ENCODE results near the gene NDUFV2.

DNA sequence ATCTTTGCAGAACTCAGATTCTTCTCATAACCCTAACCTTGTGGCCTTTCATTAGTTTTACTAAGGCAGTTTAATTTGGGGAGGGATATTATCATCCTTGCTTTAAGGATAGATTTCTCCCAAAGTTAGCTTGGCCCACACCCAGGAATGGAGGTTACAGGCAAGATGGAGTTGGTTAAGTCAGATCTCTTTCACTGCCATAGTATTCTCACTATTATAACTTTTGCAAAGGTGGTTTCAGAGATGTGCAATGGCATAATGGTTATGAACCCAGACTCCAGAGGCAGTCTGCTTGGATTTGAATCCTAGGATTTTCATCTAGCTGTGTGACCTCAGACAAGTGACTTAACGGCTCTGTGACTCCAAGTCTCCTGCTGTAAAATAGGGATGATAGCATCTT lies 48.7 kb upstream of the NDUFV2 start:
- TF ChIP-seq POLR2A (IDR thresholded peaks at IDR 0.05) = no peak
- TF ChIP-seq, protein P1, sequence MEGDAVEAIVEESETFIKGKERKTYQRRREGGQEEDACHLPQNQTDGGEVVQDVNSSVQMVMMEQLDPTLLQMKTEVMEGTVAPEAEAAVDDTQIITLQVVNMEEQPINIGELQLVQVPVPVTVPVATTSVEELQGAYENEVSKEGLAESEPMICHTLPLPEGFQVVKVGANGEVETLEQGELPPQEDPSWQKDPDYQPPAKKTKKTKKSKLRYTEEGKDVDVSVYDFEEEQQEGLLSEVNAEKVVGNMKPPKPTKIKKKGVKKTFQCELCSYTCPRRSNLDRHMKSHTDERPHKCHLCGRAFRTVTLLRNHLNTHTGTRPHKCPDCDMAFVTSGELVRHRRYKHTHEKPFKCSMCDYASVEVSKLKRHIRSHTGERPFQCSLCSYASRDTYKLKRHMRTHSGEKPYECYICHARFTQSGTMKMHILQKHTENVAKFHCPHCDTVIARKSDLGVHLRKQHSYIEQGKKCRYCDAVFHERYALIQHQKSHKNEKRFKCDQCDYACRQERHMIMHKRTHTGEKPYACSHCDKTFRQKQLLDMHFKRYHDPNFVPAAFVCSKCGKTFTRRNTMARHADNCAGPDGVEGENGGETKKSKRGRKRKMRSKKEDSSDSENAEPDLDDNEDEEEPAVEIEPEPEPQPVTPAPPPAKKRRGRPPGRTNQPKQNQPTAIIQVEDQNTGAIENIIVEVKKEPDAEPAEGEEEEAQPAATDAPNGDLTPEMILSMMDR (IDR thresholded peaks at IDR 0.05) = no peak

Data from tibial nerve (tissue), 3 donors.